ENCODE measurements around the gene CHMP1A.
A peak's percentile ranks its signal among the peaks of the same experiment; 100 is the strongest.

DNA sequence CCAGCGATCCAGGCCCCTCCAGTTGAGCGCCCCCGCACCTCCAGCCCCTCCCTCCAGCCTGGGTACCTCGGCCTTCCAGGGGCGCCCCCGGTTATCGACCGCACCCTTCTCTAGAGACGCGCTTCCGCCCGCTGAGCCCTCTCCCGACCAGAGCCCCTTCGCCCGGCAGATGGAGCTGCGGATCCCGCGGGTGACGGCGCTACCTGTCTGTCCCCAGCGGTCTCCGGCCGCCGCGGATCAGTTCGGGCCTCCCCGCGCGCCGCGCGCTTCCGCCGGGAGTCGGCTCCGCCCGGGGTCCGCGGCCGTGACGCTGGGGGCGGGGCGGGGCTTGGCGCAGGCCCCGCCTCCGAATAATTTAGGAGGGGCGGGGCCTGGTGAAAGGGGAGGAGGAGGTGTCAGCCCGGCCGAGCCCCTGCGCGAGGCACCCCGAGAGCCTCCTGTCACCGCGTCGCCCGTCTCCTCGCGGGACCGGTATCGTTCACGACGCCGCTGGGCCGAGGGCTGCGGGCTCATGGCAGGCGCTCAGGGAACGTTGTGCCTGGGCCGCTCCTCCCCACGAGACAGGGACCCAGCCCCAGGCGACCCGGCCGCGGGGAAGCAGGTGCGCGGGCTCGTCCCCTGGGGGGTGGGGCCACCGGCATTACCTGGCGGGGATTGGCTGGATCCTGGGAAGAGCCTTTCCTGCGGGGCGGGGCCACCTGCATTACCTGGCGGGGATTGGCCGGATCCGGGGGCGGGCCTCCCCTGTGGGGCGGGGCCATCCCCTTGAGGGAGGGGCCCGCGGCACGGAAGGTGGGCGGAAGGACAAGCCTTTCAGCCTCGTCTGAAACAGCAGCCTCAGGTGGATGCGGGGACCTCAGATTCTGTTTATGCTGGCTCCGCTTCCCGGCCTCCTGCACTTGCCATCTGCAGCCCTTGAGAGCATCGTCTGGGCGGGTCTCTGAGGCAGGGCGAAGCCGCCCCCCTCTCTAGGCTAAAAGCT, 44.2 kb upstream of the CHMP1A start, which contains the start of gene SPATA2L:
- TF ChIP-seq, protein P1, sequence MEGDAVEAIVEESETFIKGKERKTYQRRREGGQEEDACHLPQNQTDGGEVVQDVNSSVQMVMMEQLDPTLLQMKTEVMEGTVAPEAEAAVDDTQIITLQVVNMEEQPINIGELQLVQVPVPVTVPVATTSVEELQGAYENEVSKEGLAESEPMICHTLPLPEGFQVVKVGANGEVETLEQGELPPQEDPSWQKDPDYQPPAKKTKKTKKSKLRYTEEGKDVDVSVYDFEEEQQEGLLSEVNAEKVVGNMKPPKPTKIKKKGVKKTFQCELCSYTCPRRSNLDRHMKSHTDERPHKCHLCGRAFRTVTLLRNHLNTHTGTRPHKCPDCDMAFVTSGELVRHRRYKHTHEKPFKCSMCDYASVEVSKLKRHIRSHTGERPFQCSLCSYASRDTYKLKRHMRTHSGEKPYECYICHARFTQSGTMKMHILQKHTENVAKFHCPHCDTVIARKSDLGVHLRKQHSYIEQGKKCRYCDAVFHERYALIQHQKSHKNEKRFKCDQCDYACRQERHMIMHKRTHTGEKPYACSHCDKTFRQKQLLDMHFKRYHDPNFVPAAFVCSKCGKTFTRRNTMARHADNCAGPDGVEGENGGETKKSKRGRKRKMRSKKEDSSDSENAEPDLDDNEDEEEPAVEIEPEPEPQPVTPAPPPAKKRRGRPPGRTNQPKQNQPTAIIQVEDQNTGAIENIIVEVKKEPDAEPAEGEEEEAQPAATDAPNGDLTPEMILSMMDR (IDR thresholded peaks at IDR 0.05 in 4 of 5, conservative IDR thresholded peaks at IDR 0.05 in 1 of 5): peak in 2 of 5 experiments; percentile 5 to 24
- peak; percentile 82 to 88 for TF ChIP-seq POLR2A (IDR thresholded peaks at IDR 0.05)

Measured in gastrocnemius medialis (tissue), 4 donors.